ENCODE measurements around the gene CLIP2.
A peak's percentile ranks its signal among the peaks of the same experiment; 100 is the strongest.

The CLIP2 gene

GRCh38 chr7:74287303-74288033, 1.7 kb upstream of the CLIP2 start:
- no peak overlapping the region for H3K27ac Mint-ChIP-seq
- DNase-seq (no peak), ATAC-seq (no peak)
- H3K4me3 Mint-ChIP-seq, result no peak overlapping the region
- peaks cover 65% of the 10 kb centered on the region for H3K27me3 Mint-ChIP-seq
- no peaks in the 10 kb centered on the region for H3K9me3 Mint-ChIP-seq
- H3K4me1 Mint-ChIP-seq, result peaks cover 38% of the 10 kb centered on the region

GRCh38 chr7:74288034-74288881, 949 bp upstream of the CLIP2 start:
- Mint-ChIP-seq H3K4me3 (peak overlapping the region; percentile 87 to 89), H3K9me3 (no peaks in the 10 kb centered on the region), H3K4me1 (peaks cover 38% of the 10 kb centered on the region), H3K27me3 (peaks cover 68% of the 10 kb centered on the region), H3K27ac (no peak overlapping the region)
- DNase-seq (no peak), ATAC-seq (no peak)

- DNase-seq (peak; percentile 22 to 23), ATAC-seq (peak; percentile 23)
- H3K4me1 Mint-ChIP-seq, result peaks cover 33% of the 10 kb centered on the region
- no peak overlapping the region for H3K27ac Mint-ChIP-seq
- peaks cover 65% of the 10 kb centered on the region for H3K27me3 Mint-ChIP-seq
- H3K9me3 Mint-ChIP-seq, result no peaks in the 10 kb centered on the region
- H3K4me3 Mint-ChIP-seq, result peak overlapping the region; percentile 53 to 67
Measured at GRCh38 chr7:74289659-74290552, 699 bp downstream of the CLIP2 start.

GRCh38 chr7:74290553-74290950, 1.3 kb downstream of the CLIP2 start:
- peaks cover 32% of the 10 kb centered on the region for H3K4me1 Mint-ChIP-seq
- H3K4me3 Mint-ChIP-seq, result no peak overlapping the region
- DNase-seq (no peak), ATAC-seq (peak; percentile 1)
- H3K27me3 Mint-ChIP-seq, result peaks cover 65% of the 10 kb centered on the region
- no peaks in the 10 kb centered on the region for H3K9me3 Mint-ChIP-seq
- no peak overlapping the region for H3K27ac Mint-ChIP-seq

GRCh38 chr7:74290981-74291441, 1.8 kb downstream of the CLIP2 start:
- H3K27ac Mint-ChIP-seq, result no peak overlapping the region
- peaks cover 32% of the 10 kb centered on the region for H3K4me1 Mint-ChIP-seq
- peaks cover 65% of the 10 kb centered on the region for H3K27me3 Mint-ChIP-seq
- no peak for DNase-seq
- H3K9me3 Mint-ChIP-seq, result no peaks in the 10 kb centered on the region
- no peak for ATAC-seq
- no peak overlapping the region for H3K4me3 Mint-ChIP-seq

GRCh38 chr7:74291535-74291934, 2.3 kb downstream of the CLIP2 start:
- no peak for DNase-seq
- H3K4me3 Mint-ChIP-seq, result no peak overlapping the region
- H3K27me3 Mint-ChIP-seq, result peaks cover 59% of the 10 kb centered on the region
- H3K27ac Mint-ChIP-seq, result no peak overlapping the region
- no peak for ATAC-seq
- H3K9me3 Mint-ChIP-seq, result no peaks in the 10 kb centered on the region
- H3K4me1 Mint-ChIP-seq, result peaks cover 32% of the 10 kb centered on the region

GRCh38 chr7:74292757-74293576, 3.8 kb downstream of the CLIP2 start:
- H3K27me3 Mint-ChIP-seq, result peaks cover 49% of the 10 kb centered on the region
- ATAC-seq (no peak), DNase-seq (no peak)
- no peaks in the 10 kb centered on the region for H3K9me3 Mint-ChIP-seq
- no peak overlapping the region for H3K4me3 Mint-ChIP-seq
- peak overlapping the region in 1 of 2 donors; percentile 74 for H3K27ac Mint-ChIP-seq
- peaks cover 25% of the 10 kb centered on the region for H3K4me1 Mint-ChIP-seq

GRCh38 chr7:74293577-74293908, 4.3 kb downstream of the CLIP2 start:
- Mint-ChIP-seq H3K4me3 (no peak overlapping the region), H3K27ac (peak overlapping the region in 1 of 2 donors; percentile 74), H3K27me3 (peaks cover 43% of the 10 kb centered on the region), H3K9me3 (no peaks in the 10 kb centered on the region), H3K4me1 (peaks cover 19% of the 10 kb centered on the region)
- ATAC-seq (no peak), DNase-seq (no peak)

- H3K9me3 Mint-ChIP-seq, result no peaks in the 10 kb centered on the region
- DNase-seq (no peak), ATAC-seq (no peak)
- peaks cover 38% of the 10 kb centered on the region for H3K27me3 Mint-ChIP-seq
- H3K27ac Mint-ChIP-seq, result no peak overlapping the region
- peaks cover 12% of the 10 kb centered on the region for H3K4me1 Mint-ChIP-seq
- no peak overlapping the region for H3K4me3 Mint-ChIP-seq
Measured at GRCh38 chr7:74294191-74294998, 5.2 kb downstream of the CLIP2 start.

GRCh38 chr7:74297516-74298233, 8.5 kb downstream of the CLIP2 start:
- peaks cover 11% of the 10 kb centered on the region for H3K27me3 Mint-ChIP-seq
- no peak overlapping the region for H3K27ac Mint-ChIP-seq
- DNase-seq, result no peak
- no peak overlapping the region for H3K4me3 Mint-ChIP-seq
- no peaks in the 10 kb centered on the region for H3K9me3 Mint-ChIP-seq
- no peaks in the 10 kb centered on the region for H3K4me1 Mint-ChIP-seq
- ATAC-seq, result no peak

- H3K4me1 Mint-ChIP-seq, result no peaks in the 10 kb centered on the region
- ATAC-seq, result no peak
- no peak for DNase-seq
- H3K4me3 Mint-ChIP-seq, result no peak overlapping the region
- no peaks in the 10 kb centered on the region for H3K9me3 Mint-ChIP-seq
- H3K27ac Mint-ChIP-seq, result no peak overlapping the region
- H3K27me3 Mint-ChIP-seq, result no peaks in the 10 kb centered on the region
Measured at GRCh38 chr7:74299401-74299800, 10.2 kb downstream of the CLIP2 start.

- ATAC-seq, result no peak
- Mint-ChIP-seq H3K27me3 (peaks cover 5% of the 10 kb centered on the region), H3K4me1 (peaks cover 3% of the 10 kb centered on the region), H3K27ac (no peak overlapping the region), H3K4me3 (no peak overlapping the region), H3K9me3 (no peaks in the 10 kb centered on the region)
- DNase-seq, result no peak
Measured at GRCh38 chr7:74300926-74301325, 11.7 kb downstream of the CLIP2 start.

- no peak for DNase-seq
- H3K9me3 Mint-ChIP-seq, result no peaks in the 10 kb centered on the region
- peaks cover 22% of the 10 kb centered on the region for H3K4me1 Mint-ChIP-seq
- peaks cover 23% of the 10 kb centered on the region for H3K27me3 Mint-ChIP-seq
- no peak overlapping the region for H3K4me3 Mint-ChIP-seq
- ATAC-seq, result no peak
- H3K27ac Mint-ChIP-seq, result no peak overlapping the region
Measured at GRCh38 chr7:74302745-74303221, 13.6 kb downstream of the CLIP2 start.

All from stimulated activated naive CD8-positive, alpha-beta T cell treated with anti-CD3 and anti-CD28 coated beads, Interleukin-15, amount 100 ng/mL, for 72 hours (primary cell).